SU-DHL-6 (cell line): ENCODE measurements around the gene ZCWPW2.

Source experiments
- H2AFZ ChIP-seq: fragments of 200-600 bp; sonication (generic); 2 replicates; pipeline ENCODE4 v1.6.1; 2014; ENCODE audit warnings: low read depth, mild to moderate bottlenecking, moderate library complexity, mixed read lengths, antibody characterized with exemption, low read length; ENCODE audit not compliant: severe bottlenecking
- H3F3A ChIP-seq: fragments of 200-600 bp; shearing (Covaris generic); 2 replicates; pipeline ENCODE4 v1.6.0; 2016; ENCODE audit warnings: antibody characterized with exemption, mild to moderate bottlenecking; ENCODE audit not compliant: insufficient read depth
- H3K27ac ChIP-seq: fragments of 200-600 bp; sonication (generic); 2 replicates; pipeline ENCODE4 v1.5.1; 2016; ENCODE audit warnings: low read depth, mild to moderate bottlenecking, low read length, moderate library complexity, mixed read lengths
- H3K27me3 ChIP-seq: fragments of 200-600 bp; sonication (generic), shearing (Covaris generic); 2 replicates; pipeline ENCODE4 v1.6.0; 2014; ENCODE audit warnings: mild to moderate bottlenecking, low read length
- H3K36me3 ChIP-seq: fragments of 200-600 bp; sonication (generic); 2 replicates; pipeline ENCODE4 v1.6.1; 2014; ENCODE audit warnings: mild to moderate bottlenecking, low read length, mixed read lengths
- H3K4me2 ChIP-seq: fragments of 300-600, 200-600 bp; shearing (Covaris generic), sonication (generic); 2 replicates; pipeline ENCODE4 v1.6.0; 2014; ENCODE audit warnings: low read length, low read depth, mild to moderate bottlenecking; ENCODE audit not compliant: poor library complexity, severe bottlenecking
- H3K4me3 ChIP-seq: fragments of 200-600 bp; sonication (generic); 2 replicates; pipeline ENCODE4 v1.5.1; 2014; ENCODE audit warnings: antibody characterized with exemption, low read length, mild to moderate bottlenecking, mixed read lengths; ENCODE audit not compliant: insufficient read depth, poor library complexity, severe bottlenecking
- H3K79me2 ChIP-seq: fragments of 200-600 bp; sonication (generic); 2 replicates; pipeline ENCODE4 v1.6.1; 2014; ENCODE audit warnings: mild to moderate bottlenecking, low read length, moderate library complexity; ENCODE audit not compliant: insufficient read depth
- H3K9ac ChIP-seq: fragments of 200-600 bp; sonication (generic); 2 replicates; pipeline ENCODE4 v1.7.0; 2014; ENCODE audit warnings: mild to moderate bottlenecking, low read length
- H3K9me2 ChIP-seq: fragments of 200-600 bp; sonication (generic); replicated peaks from 2 replicates; pipeline ENCODE4 v1.6.1; 2014; ENCODE audit warnings: low read length; ENCODE audit not compliant: insufficient read depth
- H3K9me3 ChIP-seq: fragments of 200-600 bp; sonication (generic); 2 replicates; pipeline ENCODE4 v1.6.1; 2014; ENCODE audit warnings: low read length, mixed read lengths; ENCODE audit not compliant: insufficient read depth
- H4K20me1 ChIP-seq: fragments of 200-600 bp; sonication (generic); 2 replicates; pipeline ENCODE4 v1.6.1; 2014; ENCODE audit warnings: low read depth, mild to moderate bottlenecking, antibody characterized with exemption, low read length, moderate library complexity, mixed read lengths
- EZH2phosphoT487 ChIP-seq: fragments of 200-600 bp; sonication (generic), shearing (Covaris generic); conservative IDR thresholded peaks from 2 replicates; pipeline ENCODE4 v1.6.1; 2018; ENCODE audit warnings: mild to moderate bottlenecking, antibody characterized with exemption, low read length, moderate library complexity, mixed read lengths
- TF ChIP-seq, protein P1 (sequence below): fragments of 200-600 bp; sonication (generic); IDR thresholded peaks from one replicate; pipeline ENCODE4 v1.5.1; 2017; ENCODE audit warnings: antibody characterized with exemption, mild to moderate bottlenecking, low read length, moderate library complexity; ENCODE audit not compliant: insufficient read depth, poor library complexity, severe bottlenecking

The ZCWPW2 gene

GRCh38 chr3:28547677-28548076 lies 199.2 kb downstream of the ZCWPW2 start:
- no peaks in the 10 kb centered on the region for H3K27me3 ChIP-seq
- H3K9me2 ChIP-seq = no peaks in the 10 kb centered on the region
- H3K27ac ChIP-seq = no peak overlapping the region
- H3K36me3 ChIP-seq = no peaks in the 10 kb centered on the region
- no peak overlapping the region for H2AFZ ChIP-seq
- H3F3A ChIP-seq = no peaks in the 10 kb centered on the region
- no peaks in the 10 kb centered on the region for H3K9me3 ChIP-seq
- no peak overlapping the region for H3K4me3 ChIP-seq
- H3K9ac ChIP-seq = no peak overlapping the region
- H4K20me1 ChIP-seq = no peaks in the 10 kb centered on the region
- no peaks in the 10 kb centered on the region for H3K79me2 ChIP-seq
- TF ChIP-seq, protein P1, sequence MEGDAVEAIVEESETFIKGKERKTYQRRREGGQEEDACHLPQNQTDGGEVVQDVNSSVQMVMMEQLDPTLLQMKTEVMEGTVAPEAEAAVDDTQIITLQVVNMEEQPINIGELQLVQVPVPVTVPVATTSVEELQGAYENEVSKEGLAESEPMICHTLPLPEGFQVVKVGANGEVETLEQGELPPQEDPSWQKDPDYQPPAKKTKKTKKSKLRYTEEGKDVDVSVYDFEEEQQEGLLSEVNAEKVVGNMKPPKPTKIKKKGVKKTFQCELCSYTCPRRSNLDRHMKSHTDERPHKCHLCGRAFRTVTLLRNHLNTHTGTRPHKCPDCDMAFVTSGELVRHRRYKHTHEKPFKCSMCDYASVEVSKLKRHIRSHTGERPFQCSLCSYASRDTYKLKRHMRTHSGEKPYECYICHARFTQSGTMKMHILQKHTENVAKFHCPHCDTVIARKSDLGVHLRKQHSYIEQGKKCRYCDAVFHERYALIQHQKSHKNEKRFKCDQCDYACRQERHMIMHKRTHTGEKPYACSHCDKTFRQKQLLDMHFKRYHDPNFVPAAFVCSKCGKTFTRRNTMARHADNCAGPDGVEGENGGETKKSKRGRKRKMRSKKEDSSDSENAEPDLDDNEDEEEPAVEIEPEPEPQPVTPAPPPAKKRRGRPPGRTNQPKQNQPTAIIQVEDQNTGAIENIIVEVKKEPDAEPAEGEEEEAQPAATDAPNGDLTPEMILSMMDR = no peak
- no peak for TF ChIP-seq EZH2phosphoT487
- H3K4me2 ChIP-seq = no peak overlapping the region

GRCh38 chr3:28553175-28553574 lies 204.7 kb downstream of the ZCWPW2 start:
- Histone ChIP-seq H3K9me2 (0 out of 2 replicates have a peak, but pooled peaks cover 3% of the 10 kb centered on the region), H3K36me3 (no peaks in the 10 kb centered on the region), H3K27me3 (no peaks in the 10 kb centered on the region), H3K9ac (no peak overlapping the region), H3K4me2 (no peak overlapping the region), H3K27ac (no peak overlapping the region), H4K20me1 (no peaks in the 10 kb centered on the region), H3K4me3 (no peak overlapping the region), H3K79me2 (no peaks in the 10 kb centered on the region), H3F3A (no peaks in the 10 kb centered on the region), H2AFZ (no peak overlapping the region), H3K9me3 (no peaks in the 10 kb centered on the region)
- TF ChIP-seq EZH2phosphoT487 = no peak
- TF ChIP-seq, protein P1 = no peak

DNA sequence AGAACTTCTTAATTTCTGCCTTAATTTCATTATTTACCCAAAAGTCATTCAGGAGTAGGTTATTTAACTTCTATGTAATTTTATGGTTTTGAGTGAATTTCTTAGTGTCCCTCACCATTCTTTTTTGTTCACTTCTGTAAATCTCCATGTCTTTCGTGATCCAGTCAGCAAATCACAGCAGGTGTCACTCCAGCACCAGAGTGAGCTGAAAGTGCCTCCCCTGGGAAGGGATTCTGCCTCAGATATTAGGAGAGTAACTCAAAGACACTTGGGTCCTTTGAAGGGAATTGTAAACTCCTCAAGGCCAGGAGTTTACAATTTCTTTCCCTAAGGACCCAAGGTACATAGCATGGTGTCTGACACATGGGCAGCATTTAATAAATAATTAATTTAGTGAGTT lies 207.7 kb downstream of the ZCWPW2 start:
- H4K20me1 ChIP-seq = no peaks in the 10 kb centered on the region
- no peak overlapping the region for H3K27ac ChIP-seq
- no peaks in the 10 kb centered on the region for H3K36me3 ChIP-seq
- TF ChIP-seq, protein P1 = no peak
- no peak for TF ChIP-seq EZH2phosphoT487
- no peaks in the 10 kb centered on the region for H3K79me2 ChIP-seq
- no peaks in the 10 kb centered on the region for H3K27me3 ChIP-seq
- H3K4me2 ChIP-seq = no peak overlapping the region
- no peaks in the 10 kb centered on the region for H3K9me3 ChIP-seq
- 0 out of 2 replicates have a peak, but pooled peaks cover 3% of the 10 kb centered on the region for H3K9me2 ChIP-seq
- no peak overlapping the region for H2AFZ ChIP-seq
- H3K4me3 ChIP-seq = no peak overlapping the region
- H3K9ac ChIP-seq = no peak overlapping the region
- no peaks in the 10 kb centered on the region for H3F3A ChIP-seq

DNA sequence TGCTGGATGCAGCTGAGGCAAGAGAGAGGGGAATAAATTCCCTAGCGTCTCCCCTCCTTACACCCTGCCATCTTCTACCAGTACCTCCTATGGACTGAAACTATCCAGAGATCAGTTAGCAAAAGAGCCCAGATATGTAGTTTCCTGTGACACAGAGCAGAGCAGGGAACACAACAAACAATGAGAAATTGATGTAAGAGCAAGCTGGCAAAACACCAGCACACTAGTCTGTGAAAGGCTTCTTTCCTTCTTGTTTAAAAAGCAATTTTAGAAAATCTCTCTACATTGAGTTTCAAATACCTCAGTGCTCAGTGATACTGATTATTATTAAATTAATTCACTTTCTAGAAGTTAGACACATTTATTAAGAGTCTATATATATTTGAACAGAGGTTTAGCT lies 215.7 kb downstream of the ZCWPW2 start:
- TF ChIP-seq, protein P1 = no peak
- TF ChIP-seq EZH2phosphoT487 = no peak
- H3K4me2 ChIP-seq = no peak overlapping the region
- no peak overlapping the region for H3K9ac ChIP-seq
- no peak overlapping the region for H3K27ac ChIP-seq
- H3K9me2 ChIP-seq = no peaks in the 10 kb centered on the region
- no peak overlapping the region for H3K4me3 ChIP-seq
- no peak overlapping the region for H2AFZ ChIP-seq
- no peaks in the 10 kb centered on the region for H3K79me2 ChIP-seq
- H3K27me3 ChIP-seq = no peaks in the 10 kb centered on the region; the same call in 1 of the 2 replicates
- no peaks in the 10 kb centered on the region for H3K36me3 ChIP-seq
- no peaks in the 10 kb centered on the region for H4K20me1 ChIP-seq
- no peaks in the 10 kb centered on the region for H3K9me3 ChIP-seq
- H3F3A ChIP-seq = no peaks in the 10 kb centered on the region
